ENCODE measurements around the gene SPRR4. TPM values are rescaled to one million over a fixed set of nuclear protein-coding genes. Genes with fewer than 3 reads are reported as not detected.

Gene SPRR4
- total RNA-seq, 1 experiment from 2014 or later = not detected

- ChIA-PET POLR2A (ENCODE audit: unreplicated experiment) (no interaction called here), CTCF (no interaction called here)
- H3K4me2 ChIP-seq (ENCODE audit: low read length) = no peak overlapping the region
- H3K9me2 ChIP-seq (replicated peaks; ENCODE audit: low read length) = no peaks in the 10 kb centered on the region
- intact Hi-C loops (cut with micrococcal nuclease) = no loop called here
- TF ChIP-seq EZH2 (IDR thresholded peaks at IDR 0.05; ENCODE audit: low read length, unreplicated experiment) (no peak), CTCF (conservative IDR thresholded peaks at IDR 0.05; ENCODE audit: low read depth, low read length) (no peak), EZH2phosphoT487 (IDR thresholded peaks at IDR 0.05; ENCODE audit: borderline replicate concordance, low read length) (no peak)
- H3K36me3 ChIP-seq (ENCODE audit: low read depth, low read length) = no peaks in the 10 kb centered on the region
- no peak overlapping the region for H3K9ac ChIP-seq (ENCODE audit: low read length)
- no TSS peak for BruUV-seq (replicated peaks)
- no peak for ATAC-seq
- no peak overlapping the region for H3K4me3 ChIP-seq (ENCODE audit: low read length)
- H3K27ac ChIP-seq (ENCODE audit: low read length) = no peak overlapping the region
- H3K4me1 ChIP-seq (ENCODE audit: insufficient read depth, low read length) = peaks cover 6% of the 10 kb centered on the region
- no peak overlapping the region for H2AFZ ChIP-seq (ENCODE audit: low read length)
- peaks cover 23% of the 10 kb centered on the region for H3K27me3 ChIP-seq (ENCODE audit: low read length)
- no peaks in the 10 kb centered on the region for H3F3A ChIP-seq (ENCODE audit: low read length, unreplicated experiment)
- H3K9me3 ChIP-seq (ENCODE audit: low read length) = no peaks in the 10 kb centered on the region
- H4K20me1 ChIP-seq (ENCODE audit: low read length) = no peaks in the 10 kb centered on the region
- no peaks in the 10 kb centered on the region for H3K79me2 ChIP-seq (ENCODE audit: low read length)
- DNase-seq = no peak
Measured at GRCh38 chr1:152957561-152957960, 12.9 kb upstream of the SPRR4 start.

GRCh38 chr1:152959273-152959672 lies 11.2 kb upstream of the SPRR4 start:
- ChIA-PET POLR2A (ENCODE audit: unreplicated experiment) (no interaction called here), CTCF (no interaction called here)
- DNase-seq (no peak), ATAC-seq (no peak)
- no peaks in the 10 kb centered on the region for H3K9me2 ChIP-seq (replicated peaks; ENCODE audit: low read length)
- H3K36me3 ChIP-seq (ENCODE audit: low read depth, low read length) = no peaks in the 10 kb centered on the region
- intact Hi-C loops (cut with micrococcal nuclease) = no loop called here
- no peak overlapping the region for H3K4me3 ChIP-seq (ENCODE audit: low read length)
- H3K4me1 ChIP-seq (ENCODE audit: insufficient read depth, low read length) = peaks cover under 1% of the 10 kb centered on the region
- H3K9ac ChIP-seq (ENCODE audit: low read length) = no peak overlapping the region
- no peak overlapping the region for H3K4me2 ChIP-seq (ENCODE audit: low read length)
- H3K27ac ChIP-seq (ENCODE audit: low read length) = no peak overlapping the region
- no peaks in the 10 kb centered on the region for H3K9me3 ChIP-seq (ENCODE audit: low read length)
- H3K27me3 ChIP-seq (ENCODE audit: low read length) = peaks cover 21% of the 10 kb centered on the region
- H2AFZ ChIP-seq (ENCODE audit: low read length) = no peak overlapping the region
- no peaks in the 10 kb centered on the region for H3F3A ChIP-seq (ENCODE audit: low read length, unreplicated experiment)
- H3K79me2 ChIP-seq (ENCODE audit: low read length) = no peaks in the 10 kb centered on the region
- no TSS peak for BruUV-seq (replicated peaks)
- no peaks in the 10 kb centered on the region for H4K20me1 ChIP-seq (ENCODE audit: low read length)
- TF ChIP-seq EZH2 (IDR thresholded peaks at IDR 0.05; ENCODE audit: low read length, unreplicated experiment) = no peak
- no peak for TF ChIP-seq CTCF (conservative IDR thresholded peaks at IDR 0.05; ENCODE audit: low read depth, low read length)
- no peak for TF ChIP-seq EZH2phosphoT487 (IDR thresholded peaks at IDR 0.05; ENCODE audit: borderline replicate concordance, low read length)

GRCh38 chr1:152959801-152960451 lies 10.5 kb upstream of the SPRR4 start:
- Histone ChIP-seq H3K4me1 (ENCODE audit: insufficient read depth, low read length) (no peaks in the 10 kb centered on the region), H4K20me1 (ENCODE audit: low read length) (no peaks in the 10 kb centered on the region), H3K9me3 (ENCODE audit: low read length) (no peaks in the 10 kb centered on the region), H3K27ac (ENCODE audit: low read length) (no peak overlapping the region), H3F3A (ENCODE audit: low read length, unreplicated experiment) (no peaks in the 10 kb centered on the region), H2AFZ (ENCODE audit: low read length) (no peak overlapping the region), H3K36me3 (ENCODE audit: low read depth, low read length) (no peaks in the 10 kb centered on the region), H3K9me2 (replicated peaks; ENCODE audit: low read length) (no peaks in the 10 kb centered on the region), H3K9ac (ENCODE audit: low read length) (no peak overlapping the region), H3K79me2 (ENCODE audit: low read length) (no peaks in the 10 kb centered on the region), H3K4me2 (ENCODE audit: low read length) (no peak overlapping the region), H3K27me3 (ENCODE audit: low read length) (peaks cover 21% of the 10 kb centered on the region), H3K4me3 (ENCODE audit: low read length) (no peak overlapping the region)
- BruUV-seq (replicated peaks) = no TSS peak
- POLR2A ChIA-PET (ENCODE audit: unreplicated experiment) = no interaction called here
- DNase-seq (peak; percentile 11), ATAC-seq (no peak)
- intact Hi-C loops (cut with micrococcal nuclease) = no loop called here
- CTCF ChIA-PET = no interaction called here
- no peak for TF ChIP-seq EZH2phosphoT487 (IDR thresholded peaks at IDR 0.05; ENCODE audit: borderline replicate concordance, low read length)
- no peak for TF ChIP-seq EZH2 (IDR thresholded peaks at IDR 0.05; ENCODE audit: low read length, unreplicated experiment)
- no peak for TF ChIP-seq CTCF (conservative IDR thresholded peaks at IDR 0.05; ENCODE audit: low read depth, low read length)

All from PC-3 (cell line).